ENCODE measurements around the gene ACSL1.
"Not testable (repeated sequence)": the region's sequence is repeated elsewhere in the genome, so short reads cannot be mapped to it uniquely, and the experiment has no call there.

The ACSL1 gene

DNA sequence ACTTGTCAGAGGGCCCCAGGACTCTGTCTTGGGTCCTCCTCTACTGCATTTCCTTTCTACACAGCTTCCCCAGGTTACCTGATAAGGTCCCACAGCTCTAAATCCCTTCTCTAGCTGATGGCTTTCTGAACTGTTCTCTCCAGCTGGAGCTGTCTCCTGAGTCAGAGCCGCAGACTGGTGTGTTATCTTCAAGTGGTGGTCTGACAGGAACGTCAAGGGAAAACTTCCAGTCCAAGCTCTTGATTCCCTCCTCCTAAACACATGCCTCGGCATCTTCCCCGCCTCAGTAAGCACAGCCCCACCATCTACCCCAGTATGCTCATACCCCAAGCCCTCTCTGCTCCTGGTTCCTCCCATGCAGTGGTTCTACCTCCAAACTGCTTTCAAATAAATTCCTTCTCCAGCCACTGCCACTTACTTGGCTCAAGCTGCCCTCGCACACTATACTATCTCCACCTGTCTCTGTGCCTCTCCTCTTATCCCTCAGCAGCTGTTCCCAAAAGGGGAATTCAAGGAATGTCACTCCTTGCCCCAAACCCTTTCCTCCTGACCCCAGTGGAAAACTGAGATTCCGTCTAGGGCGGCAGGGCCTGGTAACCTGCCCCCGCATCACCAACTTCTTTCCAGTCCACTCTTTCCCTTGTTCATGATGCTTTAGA is 74.7 kb downstream of the ACSL1 start:
- DNase-seq: no peak

DNA sequence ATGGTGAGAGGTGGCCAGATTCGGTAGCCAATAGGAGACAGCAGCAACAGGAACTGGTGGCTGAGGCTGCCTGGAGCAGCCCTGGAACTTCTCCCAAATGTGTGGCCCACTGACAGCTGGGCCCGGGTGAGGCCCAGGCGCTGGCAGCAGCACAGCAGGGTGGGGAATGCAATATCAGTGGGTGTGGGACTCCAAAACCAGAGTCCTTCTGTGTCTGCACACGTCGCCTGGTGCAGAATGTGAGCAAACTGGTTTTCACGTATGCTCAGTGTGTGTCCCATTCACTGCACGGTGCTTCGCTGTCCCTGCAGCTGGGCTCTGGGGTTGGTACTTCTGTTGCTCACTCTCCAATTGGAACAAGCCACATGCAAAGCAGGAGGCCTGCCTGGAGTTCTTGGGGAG is 77.5 kb downstream of the ACSL1 start:
- DNase-seq: peak; percentile 28

DNA sequence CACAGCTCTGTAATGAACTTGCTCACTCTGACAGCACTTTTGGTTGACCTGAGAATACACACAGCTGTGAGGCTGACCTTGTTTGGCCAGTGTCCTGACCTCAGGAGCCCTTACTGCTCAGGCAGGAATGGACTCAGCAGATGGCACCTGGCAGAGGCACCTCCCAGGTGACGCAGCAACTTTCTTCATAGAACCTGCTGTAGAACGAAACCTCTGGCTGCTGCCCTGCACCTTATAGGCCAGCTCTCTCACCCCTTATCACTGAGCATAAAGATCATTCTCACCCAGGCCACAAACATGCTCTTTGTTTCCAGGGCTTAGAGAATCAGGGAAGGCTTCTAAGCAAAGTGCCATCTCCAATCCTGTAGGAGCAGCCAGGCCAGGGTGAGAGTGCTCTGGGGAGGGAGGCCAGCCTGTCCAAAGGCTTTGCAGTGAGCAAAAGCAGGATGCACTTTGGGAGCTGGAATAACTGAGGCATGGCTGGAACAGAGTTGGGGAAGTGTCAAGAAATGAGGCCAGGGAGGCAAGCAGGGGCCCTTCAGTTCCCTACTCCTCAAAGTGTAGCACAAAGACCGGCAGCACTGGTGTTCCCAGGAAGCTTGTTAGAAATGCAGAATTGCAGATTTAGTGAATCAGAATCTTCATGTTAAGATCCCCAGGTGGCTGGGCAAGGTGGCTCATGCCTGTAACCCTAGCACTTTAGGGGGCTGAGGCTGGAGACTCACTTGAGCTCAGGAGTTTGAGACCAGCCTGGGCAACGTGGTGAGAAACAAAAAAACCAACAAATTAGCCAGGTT is 78.5 kb downstream of the ACSL1 start:
- no peak for DNase-seq

DNA sequence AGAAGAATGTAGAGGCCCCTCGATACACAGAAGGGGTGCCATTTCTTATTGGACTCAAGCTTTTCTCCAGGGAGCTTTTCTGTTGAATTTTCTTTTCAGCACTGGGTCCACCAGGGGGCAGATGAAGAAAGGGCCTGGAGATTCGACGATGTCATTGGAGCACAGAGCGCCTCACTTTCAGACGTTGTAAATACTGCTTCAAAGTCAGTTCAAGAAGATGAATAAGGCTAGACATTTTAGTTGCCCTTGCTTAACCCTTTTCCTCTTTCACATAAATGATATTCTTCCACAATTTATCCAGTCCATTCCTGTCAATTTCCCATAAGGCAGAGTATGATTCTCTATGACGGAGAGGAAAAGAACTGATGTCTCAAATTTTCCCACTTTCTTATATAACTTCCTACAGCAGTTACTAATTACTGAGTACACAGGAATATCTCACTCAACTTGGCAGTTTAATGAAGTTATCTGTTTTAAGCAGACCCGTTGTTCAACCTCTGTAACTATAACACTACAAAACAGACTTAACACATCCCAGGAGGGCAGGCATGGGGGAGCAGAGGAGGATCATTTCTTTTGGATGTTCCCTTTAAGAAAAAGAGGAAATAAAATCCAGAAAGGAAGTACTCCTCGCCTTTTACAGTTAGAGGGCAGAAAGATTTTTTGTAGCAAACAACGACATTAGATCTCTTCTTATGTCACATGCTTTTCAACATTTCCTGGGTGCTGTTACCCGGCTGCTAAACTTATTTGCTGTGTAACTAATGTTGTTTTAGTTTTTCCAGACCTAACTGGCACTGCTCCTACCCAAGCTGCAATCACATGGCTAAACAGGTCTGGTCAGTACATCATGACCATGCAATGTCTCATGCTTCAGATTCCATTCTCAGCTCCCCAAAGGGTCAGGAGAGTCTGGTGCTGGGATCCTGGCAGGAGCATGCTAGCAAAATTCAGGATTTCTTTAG is 79.7 kb downstream of the ACSL1 start:
- peak; percentile 9 for DNase-seq

DNA sequence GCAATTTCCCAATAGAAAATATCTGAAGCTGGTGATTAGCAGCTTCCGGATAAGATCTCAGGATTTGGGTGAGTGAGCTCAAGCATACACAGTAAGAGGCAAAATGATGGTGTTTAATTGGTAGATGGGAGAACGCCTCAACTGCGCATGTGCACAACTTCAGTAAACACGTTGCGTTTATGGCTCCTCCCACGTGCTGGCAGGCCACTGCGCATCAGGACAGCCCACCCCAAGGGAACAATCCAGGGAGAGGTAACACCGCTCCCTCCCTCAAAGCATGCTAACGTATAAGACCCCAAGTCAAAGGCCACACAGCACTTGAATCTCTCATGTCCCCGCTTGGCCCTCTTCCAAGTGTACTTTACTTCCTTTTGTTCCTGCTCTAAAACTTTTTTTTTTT is 81.5 kb downstream of the ACSL1 start:
- DNase-seq: no peak

DNA sequence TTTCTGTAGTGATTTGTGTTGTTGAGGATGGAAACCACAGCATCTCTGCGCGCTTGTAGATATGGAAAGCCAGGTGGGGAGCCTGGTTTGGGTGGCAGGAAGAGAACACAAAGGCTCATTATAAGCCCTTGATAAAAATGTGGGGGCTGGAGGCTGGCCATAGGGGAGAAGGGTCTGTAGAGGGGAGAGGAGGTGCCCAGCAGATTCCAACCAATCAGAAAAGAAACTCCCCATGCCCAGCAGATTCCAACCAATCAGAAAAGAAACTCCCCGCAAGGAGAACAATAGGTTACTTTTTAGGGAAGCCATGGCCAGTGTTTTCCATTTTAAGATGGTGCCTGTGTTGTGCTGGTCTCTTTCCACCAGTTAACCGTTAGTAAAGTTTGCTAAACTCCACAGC is 82.1 kb downstream of the ACSL1 start:
- no peak for DNase-seq

DNA sequence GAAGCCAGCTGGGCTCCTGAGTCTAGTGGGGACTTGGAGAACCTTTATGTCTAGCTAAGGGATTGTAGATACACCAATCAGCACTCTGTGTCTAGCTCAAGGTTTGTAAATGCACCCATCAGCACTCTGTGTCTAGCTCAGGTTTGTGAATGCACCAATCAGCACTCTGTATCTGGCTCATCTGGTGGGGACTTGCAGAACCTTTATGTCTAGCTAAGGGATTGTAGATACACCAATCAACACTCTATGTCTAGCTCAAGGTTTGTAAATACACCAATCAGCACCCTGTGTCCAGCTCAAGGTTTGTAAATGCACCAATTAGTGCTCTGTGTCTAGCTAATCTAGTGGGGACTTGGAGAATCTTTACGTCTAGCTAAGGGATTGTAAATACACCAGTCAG is 84.1 kb downstream of the ACSL1 start:
- not testable (repeated sequence) for DNase-seq

DNA sequence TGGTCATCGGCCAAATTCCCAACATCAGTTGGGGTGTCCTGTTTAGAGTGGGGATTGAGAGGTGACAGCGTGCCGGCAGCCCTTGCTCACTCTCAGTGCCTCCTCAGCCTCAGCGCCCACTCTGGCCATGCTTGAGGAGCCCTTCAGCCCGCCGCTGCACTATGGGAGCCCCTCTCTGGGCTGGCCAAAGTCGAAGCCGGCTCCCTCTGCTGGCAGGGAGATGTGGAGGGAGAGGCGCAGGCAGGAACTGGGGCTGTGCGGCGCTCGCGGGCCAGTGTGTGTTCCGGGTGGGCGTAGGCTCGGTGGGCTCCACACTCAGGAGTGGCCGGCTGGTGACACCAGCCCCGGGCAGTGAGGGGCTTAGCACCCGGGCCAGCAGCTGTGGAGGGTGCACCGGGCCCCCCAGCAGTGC is 84.8 kb downstream of the ACSL1 start:
- no peak for DNase-seq

DNA sequence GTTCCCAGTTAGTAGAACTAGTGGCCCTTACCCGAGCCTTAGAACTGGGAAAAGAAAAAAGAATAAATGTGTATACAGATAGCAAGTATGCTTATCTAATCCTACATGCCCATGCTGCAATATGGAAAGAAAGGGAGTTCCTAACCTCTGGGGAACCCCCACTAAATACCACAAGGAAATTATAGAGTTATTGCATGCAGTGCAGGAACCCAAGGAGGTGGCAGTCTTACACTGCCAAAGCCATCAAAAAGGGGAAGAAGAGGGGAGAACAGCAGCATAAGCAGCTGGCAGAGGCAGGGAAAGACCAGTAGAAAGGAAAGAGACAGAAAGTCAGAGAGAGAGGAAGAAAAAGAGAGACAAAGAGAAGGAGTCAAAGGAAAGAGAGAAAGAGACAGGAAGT is 86.2 kb downstream of the ACSL1 start:
- DNase-seq: not testable (repeated sequence)

DNA sequence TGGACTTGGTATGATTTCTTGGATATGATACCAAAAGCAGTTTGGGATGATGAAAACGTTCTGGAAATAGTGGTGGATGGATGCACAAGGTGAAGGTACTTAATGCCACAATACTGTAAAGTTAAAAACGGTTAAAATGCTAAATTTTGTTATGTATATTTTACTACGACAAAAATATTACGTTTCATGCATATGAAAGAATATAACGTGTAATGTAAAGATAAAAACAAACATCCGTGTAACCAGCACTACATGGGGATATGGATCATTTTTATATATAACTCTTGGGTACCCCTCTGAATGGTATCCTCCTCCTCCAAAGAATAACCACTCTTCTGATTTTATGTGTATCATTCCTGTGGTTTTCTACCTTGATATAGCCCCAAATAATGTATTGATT is 91.0 kb downstream of the ACSL1 start:
- DNase-seq: no peak

DNA sequence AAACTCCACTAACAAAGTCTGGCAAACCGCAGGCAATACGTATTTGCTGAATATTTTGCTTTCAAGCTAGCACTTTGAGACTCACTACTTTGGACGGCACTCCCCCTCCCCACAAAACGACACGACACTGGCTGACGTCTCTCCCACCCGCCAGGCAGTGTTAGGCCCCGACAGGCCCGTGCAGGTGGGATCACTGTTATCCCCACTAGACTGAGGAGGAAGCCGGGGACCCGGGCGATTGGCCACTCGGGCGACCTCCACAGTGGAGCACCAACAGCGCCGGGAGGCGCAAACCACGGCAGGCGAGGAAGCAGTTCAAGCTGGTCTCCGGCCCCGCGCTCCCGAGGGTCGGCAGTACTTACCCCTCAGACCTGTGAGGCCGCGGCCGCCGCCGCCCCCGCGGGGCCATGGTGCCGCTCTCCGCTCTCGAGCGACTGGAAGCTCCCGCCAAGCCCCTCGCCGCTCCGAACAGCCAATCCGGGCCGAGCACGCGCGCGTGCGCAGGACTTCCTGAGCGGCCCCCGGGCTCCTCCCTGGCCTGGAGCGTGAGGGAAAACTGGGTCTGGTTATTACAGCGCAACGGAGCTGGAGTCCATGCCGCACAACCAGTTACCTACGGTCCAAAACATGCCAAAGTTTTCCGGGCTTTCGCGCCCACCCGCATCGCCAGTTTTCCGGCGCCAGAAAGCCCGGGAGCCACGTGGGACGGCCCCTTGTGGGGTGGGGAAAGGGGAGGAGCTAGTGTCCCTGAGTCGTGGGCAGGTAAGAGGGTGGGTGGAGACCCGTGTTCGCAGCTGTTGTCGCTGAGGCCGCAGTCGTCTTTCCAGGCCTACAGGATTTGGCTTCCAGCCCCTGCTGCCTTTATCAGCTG is 91.9 kb downstream of the ACSL1 start, which contains the start of gene CENPU:
Gene CENPU (minus strand): TSS at position 443 of the 871 bp plus-strand sequence. CDS start 34 bp downstream, at position 409.
- DNase-seq: peak; percentile 95

DNA sequence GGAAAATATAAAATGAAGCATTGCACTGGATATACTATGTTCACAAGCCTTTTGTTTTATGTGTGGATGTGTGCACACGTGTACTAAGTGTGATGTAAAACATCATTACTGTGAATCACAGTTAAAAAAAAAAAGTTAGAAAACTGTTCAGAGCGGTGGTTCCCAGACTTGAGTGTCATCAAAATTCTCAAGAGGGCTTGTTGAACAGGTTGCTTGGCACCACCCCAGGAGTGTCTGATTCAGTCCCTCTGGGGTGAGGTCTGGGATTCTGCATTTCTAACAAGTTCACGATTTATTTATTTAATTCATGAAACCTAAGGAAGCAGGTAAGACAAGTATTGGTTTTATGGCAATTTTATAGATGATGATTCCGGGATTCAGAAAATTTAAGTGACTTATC is 93.6 kb downstream of the ACSL1 start:
- DNase-seq: no peak

DNA sequence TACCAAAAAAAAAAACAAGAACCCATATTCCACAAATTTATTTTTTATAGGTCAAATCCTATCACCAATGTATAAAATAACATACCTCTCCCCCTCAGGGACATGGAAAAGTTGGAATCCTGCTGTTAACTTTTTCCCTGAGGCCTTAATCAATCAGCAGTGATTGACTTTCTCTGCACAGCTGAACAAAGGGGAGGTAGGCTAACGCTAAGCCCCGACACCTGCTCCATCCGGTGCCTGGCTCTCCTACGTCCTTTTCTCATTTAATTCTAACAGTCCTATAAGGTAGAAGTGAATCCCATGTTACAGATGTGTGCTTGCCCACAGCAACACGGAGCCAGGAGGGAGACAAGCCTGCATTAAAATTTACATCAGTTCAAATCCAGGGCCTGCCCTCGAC is 94.7 kb downstream of the ACSL1 start:
- DNase-seq: no peak

DNA sequence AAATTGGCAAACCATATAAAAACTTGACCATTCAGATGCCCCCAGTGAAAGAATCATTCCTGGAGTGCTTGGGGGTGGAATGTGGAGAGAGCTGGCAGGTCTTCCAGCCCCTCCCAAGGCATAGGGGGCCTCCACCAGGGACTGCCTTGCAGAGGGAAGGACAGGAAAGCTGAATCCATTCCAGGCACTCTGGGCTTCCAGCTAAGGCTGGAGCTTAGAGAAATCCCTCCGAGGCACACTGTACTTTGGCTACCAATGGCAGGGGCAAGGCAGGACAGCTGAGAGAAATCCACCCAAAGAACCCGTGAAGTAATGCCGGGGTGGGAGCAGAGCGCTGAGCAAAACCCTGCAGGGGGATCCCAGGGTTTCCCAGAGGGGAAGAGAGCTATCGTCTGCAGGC is 95.8 kb downstream of the ACSL1 start:
- DNase-seq: no peak

DNA sequence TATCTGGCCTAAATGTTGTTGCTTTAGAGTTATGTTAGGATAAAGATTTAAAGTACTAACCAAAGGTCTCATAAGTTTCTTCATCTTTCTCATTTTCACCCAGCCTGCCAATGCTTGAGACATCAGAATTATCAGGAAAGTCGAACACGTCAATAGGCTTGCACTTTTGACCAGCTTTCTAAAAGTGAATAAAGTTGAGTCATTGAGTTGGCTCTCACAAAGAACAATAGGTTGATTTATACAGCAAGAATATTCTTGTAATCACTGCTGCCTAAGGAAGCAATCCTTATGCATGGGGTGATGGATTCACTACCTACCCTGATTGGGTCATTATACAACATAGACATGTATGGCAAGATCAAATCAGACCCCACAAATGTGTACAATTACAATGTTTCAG is 96.9 kb downstream of the ACSL1 start:
- DNase-seq: no peak

DNA sequence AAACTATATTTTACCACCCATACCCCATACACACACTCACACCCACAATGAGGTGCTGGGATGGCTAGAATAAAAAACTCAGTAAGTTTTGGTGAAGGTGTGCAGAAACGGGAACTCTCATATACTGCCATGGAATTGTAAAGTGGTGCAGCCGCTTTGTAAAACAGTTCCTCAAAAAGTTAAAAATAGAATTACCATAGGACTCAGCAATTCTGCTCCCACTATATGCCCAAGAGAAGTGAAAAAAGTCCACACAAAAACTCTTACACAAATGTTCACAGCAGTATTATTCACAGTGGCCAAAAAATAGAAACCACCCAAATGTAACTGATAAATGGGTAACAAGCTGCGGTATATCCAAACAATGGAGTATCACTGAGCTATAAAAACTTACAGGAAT is 98.3 kb downstream of the ACSL1 start:
- no peak for DNase-seq

DNA sequence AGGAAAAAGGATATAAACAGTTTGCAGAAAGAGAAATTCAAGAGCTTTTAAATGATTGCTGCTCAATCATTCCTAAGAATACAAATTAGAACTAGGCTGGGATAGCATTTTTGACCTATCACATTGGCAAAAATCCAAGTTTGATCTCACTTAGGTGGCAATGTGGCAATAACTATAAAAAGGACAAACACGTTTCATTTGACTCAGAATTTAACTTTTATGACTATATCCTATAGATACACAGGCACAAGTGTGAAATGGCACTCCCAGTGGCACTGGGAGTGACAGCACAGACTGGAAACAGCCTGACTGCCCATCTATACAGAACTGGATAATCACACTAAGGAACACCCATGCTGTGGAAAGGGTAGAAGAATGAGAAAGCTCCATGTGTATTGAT is 103.0 kb downstream of the ACSL1 start:
- DNase-seq: no peak

DNA sequence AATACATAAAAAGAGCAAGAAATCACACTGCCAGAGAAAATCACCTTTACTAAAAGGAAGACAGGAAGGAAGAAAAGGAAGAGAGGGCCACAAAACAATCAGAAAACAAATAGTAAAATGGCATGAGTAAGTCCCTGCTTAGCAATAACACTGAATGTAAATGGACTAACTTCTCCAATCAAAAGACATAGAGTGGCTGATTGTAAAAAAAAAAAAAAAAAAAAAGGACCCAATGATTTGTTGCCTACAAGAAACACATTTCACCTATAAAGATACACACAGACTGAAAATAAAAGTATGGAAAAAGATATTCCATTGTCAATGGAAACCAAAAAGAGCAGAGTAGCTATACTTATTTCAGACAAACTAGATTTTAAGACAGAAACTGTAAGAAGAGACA is 104.5 kb downstream of the ACSL1 start:
- DNase-seq: no peak

DNA sequence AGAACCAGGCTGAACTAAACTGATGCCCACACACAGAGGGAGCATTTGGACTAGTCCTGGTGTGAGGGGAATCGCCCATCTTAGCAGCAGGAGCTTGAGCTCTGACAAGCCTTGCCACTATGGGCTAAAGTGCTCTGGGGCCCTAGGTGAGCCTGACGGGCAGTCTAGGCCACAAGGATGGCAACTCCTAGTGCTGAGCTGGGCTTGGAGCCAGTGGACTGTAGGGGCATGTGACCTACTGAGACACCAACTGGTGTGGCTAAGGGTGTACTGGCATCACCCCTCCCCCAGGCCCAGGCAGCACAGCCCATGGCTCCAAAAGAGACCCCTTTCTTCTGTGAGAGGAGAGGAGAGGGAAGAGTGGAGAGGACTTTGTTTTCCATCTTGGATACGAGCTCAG is 106.4 kb downstream of the ACSL1 start:
- DNase-seq: no peak

DNA sequence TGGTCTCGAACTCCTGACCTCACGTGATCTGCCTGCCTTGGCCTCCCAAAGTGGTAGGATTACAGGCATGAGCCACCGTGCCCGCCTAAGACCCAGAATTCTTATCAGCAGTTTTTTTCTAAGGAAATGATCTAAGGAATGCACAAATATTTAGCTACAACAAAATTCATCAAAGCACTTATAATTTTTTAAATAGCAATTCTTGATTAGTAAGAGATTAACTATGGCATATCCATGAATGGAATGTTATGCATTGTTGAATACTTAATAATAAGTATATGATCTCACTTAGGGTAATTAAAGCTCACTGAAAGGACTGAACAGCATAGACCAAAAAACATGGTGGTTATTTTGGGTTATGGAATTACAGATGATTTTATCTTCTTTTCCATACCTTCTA is 110.2 kb downstream of the ACSL1 start:
- no peak for DNase-seq

DNA sequence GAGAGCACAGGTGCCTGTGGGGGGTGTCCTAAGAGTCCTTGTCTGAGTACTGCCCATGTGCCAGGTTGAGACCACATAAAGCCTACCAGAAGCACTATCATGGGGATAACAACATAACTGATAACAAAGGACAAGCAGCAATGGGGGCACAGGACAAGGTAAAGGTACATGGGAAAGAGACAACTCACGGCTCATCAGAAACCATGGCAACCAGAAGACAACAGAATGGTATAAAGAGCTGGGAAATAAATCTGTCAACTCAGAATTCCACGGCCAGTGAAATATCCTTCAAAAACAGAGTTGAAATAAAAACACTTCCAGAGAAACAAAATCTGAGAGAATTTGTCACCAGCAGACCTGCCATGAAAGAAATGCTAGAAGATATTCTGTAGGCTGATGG is 111.9 kb downstream of the ACSL1 start:
- no peak for DNase-seq

DNA sequence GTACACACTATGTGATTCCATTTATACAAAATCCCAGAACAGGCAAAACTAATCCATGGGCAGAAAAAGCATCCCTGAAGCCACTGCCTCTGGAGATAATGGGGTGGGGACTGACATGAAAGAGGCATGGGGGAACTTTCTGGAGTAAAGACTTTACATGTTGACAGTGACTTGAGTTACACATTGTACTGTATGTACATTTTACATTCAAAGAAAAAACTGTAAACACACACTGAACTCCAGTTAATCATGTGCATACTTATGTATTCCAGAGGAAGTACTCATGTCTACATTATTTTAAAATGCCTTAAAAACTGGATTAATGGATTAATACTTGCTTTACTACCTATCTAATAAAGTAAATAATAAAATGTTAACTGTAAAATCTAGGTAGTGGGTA is 113.4 kb downstream of the ACSL1 start:
- DNase-seq: no peak

Data from DMS 273 treated with DMSO at 0.1 percent for 48 hours (cell line).